CD4-positive, alpha-beta T cell treated with Interleukin-15 for 1 hour (primary cell): ENCODE data around the gene CEP19.

Experiments
- DNase-seq: peaks from one replicate; pipeline ENCODE4 v3.0.0-alpha.2; 2020

Gene CEP19

GRCh38 chr3:196707566-196707965 is 4.5 kb downstream of the CEP19 start:
- no peak for DNase-seq

- no peak for DNase-seq
Observed at GRCh38 chr3:196706731-196707130, 5.3 kb downstream of the CEP19 start.

- DNase-seq: no peak
Observed at GRCh38 chr3:196706327-196706726, 5.7 kb downstream of the CEP19 start.

GRCh38 chr3:196700801-196701200 is 11.2 kb downstream of the CEP19 start:
- DNase-seq: no peak

GRCh38 chr3:196699749-196700148 is 12.3 kb downstream of the CEP19 start:
- no peak for DNase-seq

GRCh38 chr3:196697270-196697669 is 14.8 kb downstream of the CEP19 start:
- no peak for DNase-seq

- no peak for DNase-seq
Observed at GRCh38 chr3:196695849-196696226, 16.2 kb downstream of the CEP19 start.

GRCh38 chr3:196694941-196695848 is 16.9 kb downstream of the CEP19 start:
- peak; percentile 36 for DNase-seq

- peak; percentile 50 for DNase-seq
Observed at GRCh38 chr3:196694202-196694638, 17.8 kb downstream of the CEP19 start.

- no peak for DNase-seq
Observed at GRCh38 chr3:196691386-196691785, 20.7 kb downstream of the CEP19 start.

GRCh38 chr3:196689941-196690660 is 21.9 kb downstream of the CEP19 start:
- DNase-seq: no peak

- peak; percentile 63 for DNase-seq
Observed at GRCh38 chr3:196688349-196688748, 23.7 kb downstream of the CEP19 start.

- DNase-seq: no peak
Observed at GRCh38 chr3:196686436-196686835, 25.6 kb downstream of the CEP19 start.

- DNase-seq: peak; percentile 67
Observed at GRCh38 chr3:196684548-196685407, 27.3 kb downstream of the CEP19 start.

GRCh38 chr3:196677931-196678330 is 34.1 kb downstream of the CEP19 start:
- DNase-seq: no peak

- no peak for DNase-seq
Observed at GRCh38 chr3:196677353-196677752, 34.7 kb downstream of the CEP19 start.

- DNase-seq: no peak
Observed at GRCh38 chr3:196673632-196674031, 38.4 kb downstream of the CEP19 start.

- DNase-seq: no peak
Observed at GRCh38 chr3:196670339-196670738, 41.7 kb downstream of the CEP19 start.

- no peak for DNase-seq
Observed at GRCh38 chr3:196667056-196667825, 44.8 kb downstream of the CEP19 start.

GRCh38 chr3:196666001-196666867 is 45.8 kb downstream of the CEP19 start:
- DNase-seq: no peak
